Activated gamma-delta T cell (primary cell): Measurements from ENCODE around the gene VSTM2L.

Experiments
- DNase-seq: peaks from one replicate; lab custom pipeline; 2025; lab: John Stamatoyannopoulos, UW

The VSTM2L gene

GRCh38 chr20:37918035-37918434 lies 15.1 kb downstream of the VSTM2L start:
- DNase-seq, result no peak

DNA sequence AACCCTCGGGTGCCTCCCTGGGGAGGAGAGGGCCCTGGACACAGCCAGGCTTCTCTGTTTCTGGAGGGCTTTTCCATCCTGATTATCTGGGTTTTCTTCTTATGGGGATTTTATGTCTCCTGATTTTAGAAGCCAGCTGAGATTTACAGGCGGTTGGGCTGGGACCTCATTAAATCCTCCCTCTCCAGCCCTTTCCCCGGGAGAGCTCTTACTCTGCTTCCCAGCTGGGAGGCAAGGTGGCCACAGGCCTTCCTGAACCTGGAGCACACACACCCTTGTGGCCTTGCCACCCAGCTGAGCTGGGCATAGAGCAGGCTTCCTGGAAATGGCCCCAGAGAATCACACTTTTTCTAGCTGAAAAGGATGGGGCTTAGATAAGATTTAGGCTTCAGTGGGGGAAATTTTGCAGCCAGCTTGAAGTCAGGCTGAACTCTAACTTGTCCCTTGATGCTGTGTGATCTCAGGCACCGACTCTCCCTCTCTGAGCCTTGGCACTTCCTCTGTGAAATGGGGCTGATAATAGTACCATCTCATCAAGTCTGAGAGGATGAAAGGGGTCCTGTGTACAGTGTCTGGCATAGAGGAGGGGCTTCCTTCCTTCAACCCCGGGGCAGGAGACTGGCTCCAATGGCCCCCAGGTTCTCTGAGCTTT lies 16.6 kb downstream of the VSTM2L start:
- DNase-seq, result no peak

GRCh38 chr20:37920270-37920669 lies 17.3 kb downstream of the VSTM2L start:
- no peak for DNase-seq

DNA sequence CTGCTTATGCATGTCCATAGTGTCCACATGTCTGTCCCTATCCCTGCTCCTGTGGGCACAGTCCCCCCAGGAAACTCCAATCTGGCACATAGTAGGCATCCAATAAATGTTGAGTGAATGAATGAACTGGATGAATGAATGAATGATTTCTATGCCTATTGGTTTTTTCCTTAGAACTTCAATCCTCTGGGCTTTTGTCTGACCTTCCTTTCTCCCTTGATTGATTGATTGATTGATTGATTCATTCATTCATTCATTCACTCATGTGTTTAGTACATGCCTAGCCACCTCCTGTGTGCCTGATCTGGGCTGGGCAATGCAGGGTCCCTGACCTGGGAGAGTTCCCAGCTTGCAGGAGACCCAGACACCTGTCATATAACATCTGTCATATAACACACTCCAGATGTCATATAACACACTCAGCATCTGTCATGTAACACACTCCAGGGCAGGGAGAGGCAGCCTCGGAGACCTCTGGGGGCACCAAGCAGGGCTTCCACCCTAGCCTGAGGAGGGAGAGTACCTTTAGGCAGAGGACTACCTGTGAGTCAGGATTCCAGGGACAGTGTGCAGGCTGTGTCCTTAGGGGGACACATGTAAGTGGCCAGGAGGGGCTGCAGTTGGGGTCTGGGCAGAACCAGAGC lies 17.9 kb downstream of the VSTM2L start:
- DNase-seq, result no peak

- no peak for DNase-seq
Observed at GRCh38 chr20:37921341-37921929, 18.5 kb downstream of the VSTM2L start.

GRCh38 chr20:37922016-37922415 lies 19.1 kb downstream of the VSTM2L start:
- DNase-seq, result no peak

DNA sequence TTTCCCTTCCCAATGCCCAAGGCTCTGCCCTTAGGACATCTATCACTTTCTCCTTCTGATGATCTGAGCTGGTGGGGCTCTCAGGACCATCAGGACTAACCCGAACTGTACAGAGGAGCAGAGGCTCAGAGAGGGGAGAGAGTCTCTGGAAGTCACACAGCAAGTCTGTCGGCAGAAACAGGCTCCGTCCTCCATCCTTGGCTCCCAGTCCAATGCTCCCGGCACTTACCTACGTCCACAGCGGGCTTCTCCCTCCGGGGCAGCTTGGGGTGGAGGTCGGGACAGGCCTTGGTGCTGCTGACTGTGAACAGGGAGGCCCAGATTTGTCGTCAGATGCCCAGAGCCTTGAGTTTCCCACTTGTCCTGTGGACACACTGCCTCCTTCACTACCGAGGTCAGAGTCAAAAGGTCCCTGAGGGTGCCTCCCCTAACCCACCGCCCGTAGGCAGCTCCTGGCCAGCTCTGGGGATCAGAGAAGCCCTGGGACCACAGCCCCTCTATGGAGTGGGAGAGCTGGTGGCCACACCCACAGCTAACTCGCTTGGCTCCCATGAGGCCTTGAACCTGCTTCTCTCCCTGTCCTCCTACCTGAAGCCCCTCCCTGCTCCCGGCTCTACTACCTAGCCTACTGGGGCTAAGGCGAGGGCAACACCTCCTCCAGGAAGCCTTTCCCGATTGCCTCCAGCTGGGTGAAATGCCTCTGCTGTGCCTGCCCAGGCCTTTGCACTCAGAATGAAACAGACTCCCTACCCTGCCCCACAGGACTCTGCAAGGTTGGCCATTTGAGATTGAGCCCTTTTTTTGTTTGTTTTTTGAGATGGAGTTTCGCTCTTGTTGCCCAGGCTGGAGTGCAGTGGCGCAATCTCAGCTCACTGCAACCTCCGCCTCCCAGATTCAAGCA lies 22.6 kb downstream of the VSTM2L start:
- DNase-seq, result no peak

GRCh38 chr20:37926612-37927011 lies 23.7 kb downstream of the VSTM2L start:
- no peak for DNase-seq

DNA sequence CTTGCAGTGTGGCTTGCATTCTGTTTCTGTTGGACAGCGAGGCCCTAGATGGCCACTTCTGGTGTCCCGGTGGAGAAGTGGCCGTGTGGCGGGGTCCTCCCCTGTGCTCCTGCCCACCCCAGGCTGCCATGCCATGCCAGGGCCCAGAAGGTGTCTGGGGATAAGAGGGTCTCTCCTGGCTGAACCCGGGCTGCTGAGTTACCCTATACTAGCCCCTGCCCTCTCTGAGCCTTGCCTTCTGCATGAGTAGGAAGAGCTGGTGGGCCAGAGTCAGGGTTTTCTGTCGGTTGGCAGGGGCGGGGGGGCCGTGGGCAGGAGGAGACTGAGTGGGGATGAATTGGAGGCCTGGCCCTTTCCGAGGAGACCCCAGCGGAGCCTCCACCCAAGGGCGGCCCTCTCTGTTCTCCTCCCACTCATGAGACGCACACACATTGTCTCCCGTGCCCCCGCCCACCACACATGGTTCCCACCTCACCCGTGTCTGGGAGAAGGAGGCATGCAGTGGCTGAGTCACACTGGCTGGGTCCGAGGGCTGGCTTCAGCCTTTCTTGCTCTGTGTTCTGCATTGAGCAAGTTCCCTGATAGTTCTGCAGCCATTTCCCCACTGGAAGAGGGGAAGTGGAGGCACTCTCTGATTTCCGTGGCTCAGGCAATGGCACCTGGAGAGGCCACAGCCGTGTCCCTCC lies 24.6 kb downstream of the VSTM2L start:
- DNase-seq, result no peak

GRCh38 chr20:37928996-37929682 lies 26.2 kb downstream of the VSTM2L start:
- DNase-seq, result no peak

GRCh38 chr20:37929683-37930014 lies 26.7 kb downstream of the VSTM2L start:
- DNase-seq, result no peak

DNA sequence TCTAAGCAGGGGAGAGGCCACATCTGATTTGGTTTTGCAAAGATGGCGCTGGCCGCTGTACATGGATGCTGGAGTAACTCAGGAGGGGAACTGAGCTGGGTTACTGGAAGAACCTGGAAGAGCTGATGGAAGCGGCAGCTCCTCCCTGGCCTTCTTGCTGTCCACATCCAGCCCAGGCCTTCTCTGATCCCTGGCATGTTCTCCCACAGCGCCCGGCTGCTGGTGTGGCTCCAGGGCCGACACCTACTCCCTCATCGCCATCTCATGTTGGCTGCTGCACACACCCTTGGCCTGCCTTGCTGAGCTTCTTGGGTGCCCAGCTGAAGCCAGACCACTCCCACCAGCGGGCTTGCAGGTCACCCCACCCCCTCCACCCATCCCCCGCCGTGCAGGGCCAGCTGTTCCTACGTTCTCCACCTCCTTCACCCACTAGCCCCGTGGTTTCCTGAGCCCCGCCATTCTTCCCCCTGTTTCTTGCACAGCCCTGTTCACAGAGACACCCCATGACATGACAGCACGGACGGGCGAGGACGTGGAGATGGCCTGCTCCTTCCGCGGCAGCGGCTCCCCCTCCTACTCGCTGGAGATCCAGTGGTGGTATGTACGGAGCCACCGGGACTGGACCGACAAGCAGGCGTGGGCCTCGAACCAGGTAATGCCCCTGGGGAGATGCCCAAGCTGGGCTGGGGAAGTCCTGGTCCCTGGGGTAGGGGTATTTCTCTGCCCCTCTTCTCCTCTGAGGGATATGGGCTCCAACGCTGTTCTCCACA lies 28.4 kb downstream of the VSTM2L start:
- DNase-seq, result no peak

DNA sequence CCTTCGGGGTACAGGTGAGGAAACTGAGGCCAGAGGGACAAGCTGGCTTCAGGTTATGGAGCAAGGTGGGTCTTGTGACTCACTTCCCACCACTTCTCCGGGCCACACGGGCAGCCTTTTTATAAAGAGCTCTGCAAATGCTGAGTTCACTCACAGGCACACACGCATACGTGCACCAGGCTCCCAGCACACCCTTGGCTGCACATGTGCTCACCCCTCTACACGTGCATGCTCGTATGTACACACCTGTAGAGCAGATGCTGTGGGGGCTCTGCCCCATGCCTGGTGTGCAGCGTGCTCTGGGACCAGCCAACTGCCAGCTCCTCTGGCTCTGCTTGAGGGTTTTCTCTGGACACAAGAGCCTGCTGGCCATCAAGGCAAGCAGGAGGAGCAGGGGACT lies 29.1 kb downstream of the VSTM2L start:
- DNase-seq, result no peak

GRCh38 chr20:37932919-37933318 lies 30.0 kb downstream of the VSTM2L start:
- no peak for DNase-seq

GRCh38 chr20:37933786-37934633 lies 31.1 kb downstream of the VSTM2L start:
- no peak for DNase-seq

DNA sequence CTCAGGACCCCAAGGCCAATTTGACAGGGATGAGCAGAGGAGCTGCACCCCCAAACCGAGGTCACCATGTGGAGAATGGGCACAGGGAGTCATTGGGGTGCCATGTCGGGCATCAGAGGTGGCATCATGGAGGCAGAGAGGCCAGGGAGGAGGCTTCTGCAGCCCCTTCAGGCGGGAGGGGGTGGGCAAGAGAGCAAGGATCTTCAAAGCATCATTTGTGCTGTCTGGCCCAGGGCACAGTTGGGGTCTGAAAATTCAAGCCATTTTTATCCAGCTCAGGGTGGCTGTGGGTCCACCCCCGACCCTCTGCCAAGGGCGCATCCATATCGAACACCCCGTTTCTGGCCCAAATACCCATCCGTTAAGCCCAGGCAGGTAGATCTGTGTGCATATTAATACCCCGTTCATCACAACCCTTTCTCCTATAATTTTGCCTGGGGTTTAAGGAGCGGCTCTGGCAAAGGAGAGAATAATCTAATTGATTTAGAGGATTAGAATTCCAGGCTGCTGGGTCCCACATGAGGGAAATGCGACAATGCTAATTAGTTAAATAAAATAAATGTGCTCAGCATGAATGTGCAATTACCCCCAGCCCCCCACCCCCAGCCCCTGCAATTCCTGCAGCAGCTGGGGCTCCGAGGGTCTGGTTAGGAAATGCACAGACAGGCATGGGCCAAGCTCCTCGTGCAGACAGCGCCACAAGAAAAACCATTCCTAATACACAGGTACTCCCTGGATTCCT lies 31.9 kb downstream of the VSTM2L start:
- DNase-seq, result no peak

DNA sequence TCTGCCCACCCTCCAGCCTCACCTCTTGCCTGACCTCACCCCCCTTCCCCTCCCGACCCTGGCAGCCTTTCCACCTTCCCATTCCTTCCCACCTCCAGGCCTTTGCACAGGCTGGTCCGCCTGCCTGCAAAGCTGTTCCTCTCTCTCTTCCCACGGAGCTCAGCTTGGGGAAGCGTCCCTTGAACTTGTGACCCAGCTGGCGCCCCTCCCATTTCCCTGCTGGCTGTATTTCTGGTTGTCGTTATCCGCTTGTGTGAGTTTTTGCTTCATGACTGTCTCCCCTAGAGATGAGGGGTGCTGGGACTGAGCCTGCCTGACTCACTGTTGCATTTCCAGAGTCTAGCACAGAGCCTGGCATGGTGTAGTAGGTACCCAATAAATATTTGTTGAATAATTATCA lies 32.5 kb downstream of the VSTM2L start:
- DNase-seq, result no peak

DNA sequence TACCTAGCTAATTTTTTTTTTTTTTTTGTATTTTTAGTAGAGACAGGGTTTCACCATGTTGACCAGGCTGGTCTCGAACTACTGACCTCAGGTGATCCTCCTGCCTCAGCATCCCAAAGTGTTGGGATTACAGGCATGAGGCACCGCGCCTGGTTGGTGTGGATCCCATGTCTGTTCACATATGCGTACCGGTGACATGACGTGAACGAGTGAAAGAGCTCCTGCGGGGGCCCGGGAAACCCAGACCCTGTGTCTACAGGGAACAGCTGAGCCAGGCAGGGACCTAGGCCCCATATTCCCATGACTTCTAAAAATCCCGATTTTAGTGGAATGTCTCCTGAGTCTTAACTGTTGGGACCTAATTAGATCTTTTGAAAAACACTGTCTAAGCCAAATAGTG lies 33.1 kb downstream of the VSTM2L start:
- no peak for DNase-seq

GRCh38 chr20:37936451-37936850 lies 33.5 kb downstream of the VSTM2L start:
- DNase-seq, result no peak
